Hepatocyte (in vitro differentiated cells): ENCODE results near the gene GRAMD1A. TPM values are rescaled to one million over a fixed set of nuclear protein-coding genes. Genes with fewer than 3 reads are reported as not detected.

Experiments used
- DNase-seq: peaks from one replicate; pipeline ENCODE4 v3.0.0-alpha.2; 2016; ENCODE audit warnings: low spot score
- H2AFZ ChIP-seq: fragments of 200-600 bp; sonication (generic); 2 replicates; pipeline ENCODE4 v1.6.0; 2016; ENCODE audit warnings: antibody characterized with exemption, mild to moderate bottlenecking
- H3K27ac ChIP-seq: fragments of 200-600 bp; sonication (generic); 2 replicates; pipeline ENCODE4 v1.5.1; 2016; ENCODE audit warnings: mild to moderate bottlenecking
- H3K27me3 ChIP-seq: fragments of 200-600 bp; sonication (generic); 2 replicates; pipeline ENCODE4 v1.6.1; 2016
- H3K36me3 ChIP-seq: fragments of 200-600 bp; sonication (generic); replicated peaks from 2 replicates; pipeline ENCODE4 v1.5.1; 2016; ENCODE audit warnings: low read depth; ENCODE audit not compliant: insufficient read depth
- H3K4me1 ChIP-seq: fragments of 200-600 bp; sonication (generic); 2 replicates; pipeline ENCODE4 v1.5.1; 2016; ENCODE audit warnings: mild to moderate bottlenecking, moderate library complexity; ENCODE audit not compliant: insufficient read depth
- H3K4me2 ChIP-seq: fragments of 200-600 bp; sonication (generic); 2 replicates; pipeline ENCODE4 v1.6.0; 2016
- H3K4me3 ChIP-seq: fragments of 200-600 bp; sonication (generic); 2 replicates; pipeline ENCODE4 v1.5.1; 2016; ENCODE audit warnings: mild to moderate bottlenecking
- H3K79me2 ChIP-seq: fragments of 200-600 bp; sonication (generic); 2 replicates; pipeline ENCODE4 v1.6.0; 2017; ENCODE audit warnings: mild to moderate bottlenecking
- H3K9me2 ChIP-seq: fragments of 200-600 bp; sonication (generic); replicated peaks from 2 replicates; pipeline ENCODE4 v1.6.0; 2017; ENCODE audit warnings: mild to moderate bottlenecking; ENCODE audit not compliant: insufficient read depth
- H3K9me3 ChIP-seq: fragments of 200-600 bp; sonication (generic); 2 replicates; pipeline ENCODE4 v1.5.1; 2016; ENCODE audit warnings: low read depth, mild to moderate bottlenecking
- H4K20me1 ChIP-seq: fragments of 200-600 bp; sonication (generic); 2 replicates; pipeline ENCODE4 v1.6.0; 2016; ENCODE audit warnings: mild to moderate bottlenecking; ENCODE audit not compliant: insufficient read depth, poor library complexity, severe bottlenecking
- EZH2 ChIP-seq: fragments of 200-600 bp; sonication (generic); IDR thresholded peaks from 2 replicates; pipeline ENCODE4 v1.6.1; 2016; ENCODE audit warnings: antibody characterized with exemption, mild to moderate bottlenecking, borderline replicate concordance
- EZH2phosphoT487 ChIP-seq: fragments of 200-600 bp; sonication (generic); IDR thresholded peaks from one replicate; pipeline ENCODE4 v1.6.1; 2018; ENCODE audit warnings: antibody characterized with exemption, mild to moderate bottlenecking, low read depth, moderate library complexity; ENCODE audit not compliant: unreplicated experiment, severe bottlenecking
- WGBS: methylation state at CpG from one replicate; pipeline ENCODE4 v1.1.6; 2016; ENCODE audit warnings: low lambda C conversion rate; ENCODE audit errors: missing lambda C conversion rate; 5-methylcytosine and 5-hydroxymethylcytosine counted together
- polyA plus RNA-seq: library from polyadenylated mRNA; unstranded; fragments of >200 nt; fragmentation: Nextera tagmentation; extraction: Ambion mirVana; gene quantifications from 2 replicates; pipeline ENCODE4 v1.2.1, GENCODE V29; 2016
- total RNA-seq: library from RNA; depleted of rRNA; stranded (reverse); fragments of >200 nt; gene quantifications from 2 replicates; pipeline ENCODE4 v1.2.3, GENCODE V29; 2014
- TF ChIP-seq, protein P1 (sequence below): fragments of 200-600 bp; sonication (generic); IDR thresholded peaks from 2 replicates; pipeline ENCODE4 v1.5.1; 2016; ENCODE audit warnings: antibody characterized with exemption, mild to moderate bottlenecking; ENCODE audit not compliant: poor library complexity

Gene GRAMD1A
- total and polyA plus RNA-seq, 2 experiments from 2014 or later = 34.8 to 92.4 TPM

DNA sequence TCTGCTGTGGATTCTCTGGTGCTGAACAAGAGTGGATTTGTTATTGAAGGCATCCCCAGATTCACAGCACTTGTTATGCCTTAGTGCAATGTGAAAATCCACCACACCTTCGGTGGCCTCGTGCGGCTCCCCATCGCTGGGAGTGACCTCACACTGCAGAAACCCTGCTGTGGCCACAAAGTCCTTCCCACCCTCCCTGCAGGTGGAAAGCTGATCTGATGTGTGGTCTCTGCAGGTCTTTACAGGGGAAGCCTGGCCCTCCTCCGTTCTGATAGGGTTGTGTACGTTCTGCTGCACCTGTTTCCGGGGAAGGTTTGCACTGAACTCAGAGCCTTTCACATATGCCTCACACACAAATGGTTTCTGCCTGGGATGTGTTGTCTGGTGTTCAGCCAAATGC lies 41.1 kb upstream of the GRAMD1A start:
- peaks cover 18% of the 10 kb centered on the region for H3K36me3 ChIP-seq

DNA sequence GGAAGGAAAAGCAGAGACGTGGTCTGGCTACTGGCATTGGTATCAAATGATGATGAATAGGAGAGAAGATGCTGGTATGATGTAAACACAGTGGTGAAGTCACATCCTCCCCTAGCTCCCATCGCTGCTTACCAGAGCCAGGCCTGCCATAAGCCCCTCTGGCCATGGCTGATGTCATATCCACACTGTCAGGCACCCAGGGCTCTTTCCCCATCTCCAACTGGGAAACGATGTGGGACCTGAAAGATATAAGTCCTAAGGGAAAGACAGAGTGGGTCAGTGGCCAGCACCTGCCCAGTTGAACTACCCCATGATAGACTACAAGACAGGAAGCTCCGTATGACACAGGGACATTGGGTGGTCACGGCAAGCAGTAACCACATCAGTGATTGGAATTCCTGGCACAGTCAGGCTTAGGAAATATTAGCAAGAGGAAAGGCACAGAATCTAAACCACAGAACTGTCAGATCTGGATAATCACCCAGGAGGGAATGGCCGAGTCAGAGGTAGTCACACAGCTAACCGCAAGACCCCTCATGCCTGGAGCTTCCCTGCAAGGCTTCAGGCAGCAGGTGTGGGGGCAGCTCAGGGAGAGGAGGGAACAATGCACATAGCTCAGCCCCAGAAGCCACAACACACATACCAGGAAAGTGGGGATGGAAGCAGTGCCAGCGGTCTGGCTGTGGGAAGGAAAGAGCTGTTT lies 39.9 kb upstream of the GRAMD1A start:
- no peak for DNase-seq
- no peak overlapping the region for H2AFZ ChIP-seq
- H3K4me3 ChIP-seq = no peak overlapping the region
- H3K27me3 ChIP-seq = no peaks in the 10 kb centered on the region
- no peaks in the 10 kb centered on the region for H3K9me2 ChIP-seq
- H4K20me1 ChIP-seq = no peaks in the 10 kb centered on the region
- H3K79me2 ChIP-seq = peaks cover 35% of the 10 kb centered on the region
- H3K9me3 ChIP-seq = peaks cover 42% of the 10 kb centered on the region
- TF ChIP-seq, protein P1, sequence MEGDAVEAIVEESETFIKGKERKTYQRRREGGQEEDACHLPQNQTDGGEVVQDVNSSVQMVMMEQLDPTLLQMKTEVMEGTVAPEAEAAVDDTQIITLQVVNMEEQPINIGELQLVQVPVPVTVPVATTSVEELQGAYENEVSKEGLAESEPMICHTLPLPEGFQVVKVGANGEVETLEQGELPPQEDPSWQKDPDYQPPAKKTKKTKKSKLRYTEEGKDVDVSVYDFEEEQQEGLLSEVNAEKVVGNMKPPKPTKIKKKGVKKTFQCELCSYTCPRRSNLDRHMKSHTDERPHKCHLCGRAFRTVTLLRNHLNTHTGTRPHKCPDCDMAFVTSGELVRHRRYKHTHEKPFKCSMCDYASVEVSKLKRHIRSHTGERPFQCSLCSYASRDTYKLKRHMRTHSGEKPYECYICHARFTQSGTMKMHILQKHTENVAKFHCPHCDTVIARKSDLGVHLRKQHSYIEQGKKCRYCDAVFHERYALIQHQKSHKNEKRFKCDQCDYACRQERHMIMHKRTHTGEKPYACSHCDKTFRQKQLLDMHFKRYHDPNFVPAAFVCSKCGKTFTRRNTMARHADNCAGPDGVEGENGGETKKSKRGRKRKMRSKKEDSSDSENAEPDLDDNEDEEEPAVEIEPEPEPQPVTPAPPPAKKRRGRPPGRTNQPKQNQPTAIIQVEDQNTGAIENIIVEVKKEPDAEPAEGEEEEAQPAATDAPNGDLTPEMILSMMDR = no peak
- TF ChIP-seq EZH2phosphoT487 (no peak), EZH2 (no peak)
- H3K36me3 ChIP-seq = peaks cover 18% of the 10 kb centered on the region
- no peaks in the 10 kb centered on the region for H3K4me1 ChIP-seq
- no peak overlapping the region for H3K27ac ChIP-seq
- WGBS = 98% methylated on average over 8 of the region's 8 CpGs
- H3K4me2 ChIP-seq = no peak overlapping the region

More for the DNA sequence above, 41.1 kb upstream of the GRAMD1A start:
- Histone ChIP-seq H2AFZ (no peak overlapping the region), H3K4me1 (no peaks in the 10 kb centered on the region), H3K9me3 (peaks cover 48% of the 10 kb centered on the region), H4K20me1 (no peaks in the 10 kb centered on the region), H3K4me3 (no peak overlapping the region), H3K27me3 (no peaks in the 10 kb centered on the region), H3K9me2 (no peaks in the 10 kb centered on the region), H3K4me2 (no peak overlapping the region), H3K79me2 (peaks cover 35% of the 10 kb centered on the region), H3K27ac (no peak overlapping the region)
- TF ChIP-seq EZH2phosphoT487 = no peak
- no peak for TF ChIP-seq EZH2
- TF ChIP-seq, protein P1 = no peak
- no peak for DNase-seq
- WGBS = 85% methylated on average over 7 of the region's 7 CpGs

DNA sequence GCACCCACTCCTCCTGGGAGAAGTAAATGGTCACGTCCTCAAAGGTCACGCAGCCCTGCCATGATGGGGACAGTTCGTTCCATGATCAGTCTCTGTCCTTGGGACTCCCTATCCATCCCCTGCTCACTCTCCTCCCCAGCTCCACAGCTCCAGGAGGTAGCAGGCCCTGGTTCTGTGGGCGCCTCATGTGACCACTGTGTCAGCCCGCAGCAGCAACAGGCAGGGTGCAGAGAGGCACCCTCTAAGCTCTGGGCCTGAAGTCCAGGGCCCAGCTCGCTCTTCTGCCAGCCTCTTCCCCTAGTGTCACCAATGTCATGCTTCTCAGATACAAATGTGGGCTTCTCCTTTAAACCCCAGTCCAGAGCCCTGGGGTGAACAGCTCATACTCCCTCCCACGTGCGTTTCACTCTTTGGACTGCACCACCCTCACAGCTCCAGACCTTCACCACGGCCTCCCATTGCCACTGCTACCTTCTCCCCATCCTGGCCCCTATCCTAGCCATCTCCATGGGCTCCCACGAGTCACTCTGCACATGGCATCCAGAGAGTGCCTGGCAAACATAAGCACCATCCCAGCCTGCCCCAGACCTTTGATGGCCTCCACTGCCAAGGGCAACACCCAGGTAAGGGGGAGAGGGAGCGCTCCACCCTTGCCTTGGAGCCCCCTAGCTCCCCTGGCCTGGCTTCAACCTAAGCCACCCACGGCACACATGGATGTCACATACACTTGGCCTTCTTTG lies 39.0 kb upstream of the GRAMD1A start:
- TF ChIP-seq, protein P1 = no peak
- TF ChIP-seq EZH2 (no peak), EZH2phosphoT487 (no peak)
- Histone ChIP-seq H3K9me2 (no peaks in the 10 kb centered on the region), H3K4me2 (peak overlapping the region; percentile 93), H4K20me1 (no peaks in the 10 kb centered on the region), H3K79me2 (peaks cover 35% of the 10 kb centered on the region), H3K27me3 (no peaks in the 10 kb centered on the region), H3K4me3 (no peak overlapping the region), H3K4me1 (no peaks in the 10 kb centered on the region), H3K9me3 (peaks cover 37% of the 10 kb centered on the region), H3K36me3 (peaks cover 18% of the 10 kb centered on the region), H3K27ac (no peak overlapping the region), H2AFZ (no peak overlapping the region)
- no peak for DNase-seq
- WGBS = 99% methylated on average over 12 of the region's 12 CpGs
